SH-SY5Y (cell line): ENCODE results near the gene GUCA1C.

Experiments used
- GATA2 ChIP-seq: IDR thresholded peaks from 2 replicates; pipeline ENCODE4 v1.6.1; 2011; ENCODE audit warnings: mild to moderate bottlenecking, low read depth, low read length
- GATA3 ChIP-seq: IDR thresholded peaks from 2 replicates; pipeline ENCODE4 v1.6.1; 2011; ENCODE audit warnings: low read depth, mild to moderate bottlenecking, low read length, moderate library complexity

GRCh38 chr3:108914774-108915641 lies 38.7 kb downstream of the GUCA1C start:
- no peak for TF ChIP-seq GATA2
- no peak for TF ChIP-seq GATA3
